Renal pelvis (tissue), 4 donors: Measurements from ENCODE around the gene PRSS21. TPM values are rescaled to one million over a fixed set of nuclear protein-coding genes. Genes with fewer than 3 reads are reported as not detected.
A peak's percentile ranks its signal among the peaks of the same experiment; 100 is the strongest.

ENCODE experiments used
- DNase-seq: peaks from one replicate; pipeline ENCODE4 v3.0.0-alpha.2; 2013
- polyA plus RNA-seq, 3 donors: library from polyadenylated mRNA; unstranded; fragments of 120-200 nt; gene quantifications; one replicate each; pipeline ENCODE4 v1.2.1, GENCODE V29; 2013; ENCODE audit not compliant: insufficient read length in 3 of 3

Gene PRSS21
- polyA plus RNA-seq, 3 donors = 0.38 TPM; not detected in 2

- DNase-seq = no peak
Measured at GRCh38 chr16:2779151-2779920, 37.7 kb upstream of the PRSS21 start.

GRCh38 chr16:2779978-2780898 is 36.8 kb upstream of the PRSS21 start:
- DNase-seq = no peak

- no peak for DNase-seq
Measured at GRCh38 chr16:2782583-2783351, 34.3 kb upstream of the PRSS21 start.

- no peak for DNase-seq
Measured at GRCh38 chr16:2783581-2784357, 33.3 kb upstream of the PRSS21 start.

GRCh38 chr16:2784358-2785100 is 32.5 kb upstream of the PRSS21 start:
- no peak for DNase-seq

GRCh38 chr16:2785101-2785991 is 31.7 kb upstream of the PRSS21 start:
- DNase-seq = no peak

- no peak for DNase-seq
Measured at GRCh38 chr16:2786061-2786825, 30.8 kb upstream of the PRSS21 start.

GRCh38 chr16:2786826-2787151 is 30.2 kb upstream of the PRSS21 start:
- no peak for DNase-seq

- no peak for DNase-seq
Measured at GRCh38 chr16:2787406-2787805, 29.6 kb upstream of the PRSS21 start, which contains the start of gene PRSS33. Gene PRSS33, minus strand, starts transcription at chr16:2787560. Its CDS starts 1,013 bp downstream, at chr16:2786547.

GRCh38 chr16:2787961-2788360 is 29.1 kb upstream of the PRSS21 start:
- DNase-seq = no peak

- no peak for DNase-seq
Measured at GRCh38 chr16:2790631-2791030, 26.4 kb upstream of the PRSS21 start.

- DNase-seq = no peak
Measured at GRCh38 chr16:2791174-2791573, 25.9 kb upstream of the PRSS21 start.

- DNase-seq = no peak
Measured at GRCh38 chr16:2792940-2793339, 24.1 kb upstream of the PRSS21 start.

- no peak for DNase-seq
Measured at GRCh38 chr16:2795395-2796143, 21.5 kb upstream of the PRSS21 start.

GRCh38 chr16:2798723-2799204 is 18.3 kb upstream of the PRSS21 start:
- no peak for DNase-seq

GRCh38 chr16:2799205-2799858 is 17.7 kb upstream of the PRSS21 start:
- no peak for DNase-seq

- peak; percentile 21 for DNase-seq
Measured at GRCh38 chr16:2799859-2800226, 17.2 kb upstream of the PRSS21 start.
